HG03280 (cell line): Measurements from ENCODE around the gene SERPINB6.
"Not testable (repeated sequence)": the region's sequence is repeated elsewhere in the genome, so short reads cannot be mapped to it uniquely, and the experiment has no call there.

Source experiments
- ATAC-seq: cut with Tn5 transposase; IDR thresholded peaks from one replicate; pipeline ENCODE4 v1.9.1; 2021; ENCODE audit warnings: mild to moderate bottlenecking, moderate library complexity; ENCODE audit not compliant: unreplicated experiment

The SERPINB6 gene

DNA sequence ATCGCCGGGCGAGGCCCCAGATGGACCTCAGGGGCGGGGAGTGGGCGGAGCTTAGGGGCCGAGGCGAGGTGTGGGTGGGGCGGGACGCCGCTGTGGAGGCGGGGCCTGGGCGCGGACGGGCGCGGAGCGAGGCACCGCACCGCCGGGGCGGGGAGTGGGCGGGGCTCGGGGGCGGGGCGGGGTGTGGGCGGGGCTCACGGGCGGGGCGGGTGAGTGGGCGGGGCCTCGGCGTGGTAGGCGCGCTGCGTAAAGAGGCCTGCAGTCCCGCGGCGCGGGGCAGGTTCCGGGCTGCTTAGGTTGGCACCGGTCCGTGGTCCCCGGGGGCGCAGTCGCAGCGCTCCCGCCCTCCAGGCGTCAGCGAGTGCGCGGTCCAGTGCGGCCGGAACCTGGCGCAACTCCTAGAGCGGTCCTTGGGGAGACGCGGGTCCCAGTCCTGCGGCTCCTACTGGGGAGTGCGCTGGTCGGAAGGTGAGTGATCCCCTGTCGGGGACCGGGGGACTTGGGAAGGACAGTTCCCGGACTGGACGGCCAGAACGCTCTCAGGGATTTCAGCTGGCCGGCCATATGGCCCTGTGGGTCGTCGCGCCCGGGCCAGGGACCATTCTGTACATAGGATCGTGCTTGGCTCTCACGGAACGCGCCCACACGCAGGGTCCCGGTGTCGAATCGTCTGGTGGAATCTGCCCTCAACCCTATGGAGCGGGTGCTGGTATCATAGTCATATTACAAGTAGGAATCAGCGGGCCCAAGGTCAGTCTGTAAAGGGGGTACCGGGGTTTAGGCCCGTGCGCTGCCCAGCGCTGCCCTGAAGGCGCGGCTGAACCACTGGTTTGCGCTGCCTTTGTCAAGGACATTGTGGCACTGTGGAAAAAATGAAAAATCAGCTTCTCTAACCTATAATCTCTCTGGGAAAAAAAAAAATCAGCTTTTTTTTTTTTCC is 28.5 kb upstream of the SERPINB6 start, which contains the start of gene NQO2:
NQO2 (plus strand) TSS at position 277 of the 940 bp plus-strand sequence. CDS start 6,659 bp downstream, outside the sequence.
- ATAC-seq, result peak; percentile 72

DNA sequence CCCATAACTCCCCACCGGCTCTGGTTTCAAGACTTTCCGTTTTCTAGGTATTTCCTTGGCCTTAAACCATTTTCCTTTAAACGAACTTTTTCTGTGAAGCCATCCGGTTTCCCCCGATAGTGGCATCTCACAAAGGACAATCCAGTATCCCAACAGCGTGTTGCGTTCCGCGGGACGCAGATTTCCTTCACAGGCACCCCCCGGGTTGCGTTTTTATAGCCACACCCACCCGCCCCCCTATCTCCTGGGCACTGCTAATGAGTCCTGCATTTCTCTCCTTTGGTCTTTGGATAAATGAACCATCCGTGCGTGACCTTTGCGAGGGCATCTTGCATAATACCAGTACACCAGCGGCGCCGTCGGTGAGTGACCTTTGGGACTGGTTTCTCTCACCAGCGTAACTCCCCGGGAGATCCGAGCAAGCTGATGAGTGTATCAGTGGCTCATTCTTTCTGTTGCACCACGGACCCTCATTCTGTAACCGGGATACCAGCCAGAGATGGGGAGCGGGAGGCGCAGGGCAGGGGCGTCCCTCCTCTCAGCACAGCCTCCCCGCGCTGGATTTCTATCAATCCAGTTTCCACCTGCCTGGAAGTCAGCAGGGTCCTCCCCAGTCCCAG is 27.7 kb upstream of the SERPINB6 start:
- peak; percentile 24 for ATAC-seq

DNA sequence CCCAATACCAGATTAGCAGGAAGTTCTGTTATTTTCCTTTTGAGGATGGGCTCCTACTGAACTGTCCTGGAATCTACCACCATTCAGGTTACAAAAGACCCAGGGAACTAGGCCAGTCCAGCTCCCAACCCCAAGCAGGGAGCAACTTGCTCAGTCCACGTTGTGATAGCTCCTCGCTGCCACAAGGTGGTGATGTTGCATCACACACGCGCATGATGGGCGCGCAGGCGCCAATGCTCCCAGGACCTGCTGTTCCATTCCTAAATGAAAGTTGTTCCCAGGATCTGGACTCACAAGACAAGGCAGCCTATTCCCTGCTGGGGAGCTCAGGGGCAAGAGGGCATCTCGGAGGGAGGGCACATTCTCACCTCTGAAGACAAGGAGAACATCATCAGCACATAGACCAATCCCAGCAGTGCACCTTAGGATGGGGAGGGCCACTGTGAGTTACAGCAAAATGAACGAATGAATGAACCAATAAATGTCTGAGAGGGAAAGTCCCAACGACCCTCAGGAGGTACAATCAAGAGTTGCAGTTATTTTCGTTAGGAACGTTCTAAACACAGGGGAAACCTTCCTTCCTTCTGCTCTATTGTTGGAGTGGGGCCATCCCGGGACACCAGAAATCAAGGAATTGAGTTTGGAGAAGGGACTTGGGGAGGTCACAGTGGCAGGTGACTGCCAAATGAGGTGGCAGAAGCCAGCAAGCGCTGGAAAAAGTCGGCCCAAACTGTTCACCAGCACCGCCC is 27.1 kb upstream of the SERPINB6 start:
- ATAC-seq, result not testable (repeated sequence)

GRCh38 chr6:2993755-2994317 is 22.5 kb upstream of the SERPINB6 start:
- ATAC-seq, result no peak

GRCh38 chr6:2992330-2992979 is 21.1 kb upstream of the SERPINB6 start:
- ATAC-seq, result no peak

GRCh38 chr6:2990932-2991506 is 19.7 kb upstream of the SERPINB6 start:
- ATAC-seq, result no peak

DNA sequence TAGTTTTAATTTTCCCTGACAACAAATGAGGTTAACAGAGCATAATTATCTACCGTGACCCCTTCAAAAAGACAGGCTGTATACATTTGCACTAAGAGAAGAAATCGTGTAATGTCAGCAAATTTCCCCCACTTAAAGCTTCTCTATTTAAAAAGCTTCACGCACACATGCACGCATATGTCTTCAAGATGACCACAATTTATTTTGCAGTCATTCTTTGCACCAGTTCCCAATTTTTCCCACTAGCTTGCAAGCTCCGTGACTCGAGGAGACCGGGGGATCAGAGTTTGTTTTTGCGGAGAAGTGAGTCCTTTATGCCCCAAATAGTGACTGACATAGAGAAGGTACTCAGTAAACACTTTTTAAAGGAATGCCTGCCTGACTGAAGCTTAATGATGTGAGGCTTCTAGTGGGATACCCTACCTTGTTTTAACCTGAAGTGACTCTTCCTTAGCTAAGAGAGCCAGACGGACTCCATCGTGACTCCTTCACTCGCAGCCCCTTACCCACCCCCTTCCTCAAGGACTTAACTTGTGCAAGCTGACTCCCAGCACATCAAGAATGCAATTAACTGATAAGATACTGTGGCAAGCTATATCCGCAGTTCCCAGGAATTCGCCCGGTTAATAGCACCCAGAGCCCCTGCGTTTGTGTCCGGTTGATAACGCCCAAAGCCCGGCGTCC is 19.0 kb upstream of the SERPINB6 start:
- ATAC-seq, result no peak

GRCh38 chr6:2989332-2990247 is 18.2 kb upstream of the SERPINB6 start:
- ATAC-seq, result peak; percentile 59

DNA sequence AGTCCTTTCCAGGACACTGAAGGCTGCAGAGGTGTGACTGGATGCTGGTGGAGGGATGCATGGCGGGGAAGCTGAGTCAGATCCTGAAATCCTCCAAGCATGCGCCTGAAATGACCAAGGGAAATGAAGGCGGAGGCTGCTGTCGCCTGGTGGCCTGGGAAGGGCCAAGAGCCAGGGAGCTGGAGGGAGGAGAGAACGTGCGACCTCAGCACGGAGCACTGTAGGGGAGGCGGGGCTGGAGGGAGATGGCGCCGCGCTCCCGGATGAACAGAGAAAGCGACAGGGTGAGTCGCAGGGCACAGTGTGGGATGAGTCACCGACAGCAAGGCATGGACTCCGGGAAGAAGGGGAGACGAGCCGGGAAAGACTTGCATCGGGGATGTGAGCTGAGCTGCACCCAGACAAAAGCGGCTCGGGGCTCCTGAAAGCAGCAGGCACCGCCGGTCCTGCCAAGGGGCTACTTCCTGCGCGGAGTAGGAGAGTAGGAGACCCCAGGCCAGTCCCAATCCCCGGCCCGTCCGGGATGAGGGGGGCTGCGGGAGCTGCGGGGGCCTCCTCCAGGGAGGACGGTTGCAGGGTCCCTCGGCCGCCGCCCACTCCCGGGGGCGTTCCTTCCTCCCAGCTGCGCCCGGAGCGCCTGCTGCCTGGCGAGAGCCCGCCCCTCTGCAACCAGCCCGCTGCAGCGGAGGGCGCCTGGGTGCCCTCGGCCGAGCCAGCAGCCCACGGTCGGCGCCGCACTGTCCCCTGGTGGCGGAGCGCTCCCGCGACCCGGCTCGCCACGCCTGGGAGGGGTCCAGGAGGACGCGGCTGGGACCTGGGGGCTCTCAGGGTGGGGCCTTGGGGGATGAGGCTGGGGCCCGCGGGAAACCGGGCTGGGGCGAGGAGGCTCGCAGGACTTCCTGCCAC is 17.3 kb upstream of the SERPINB6 start:
- peak; percentile 67 for ATAC-seq

GRCh38 chr6:2988094-2988425 is 16.7 kb upstream of the SERPINB6 start:
- no peak for ATAC-seq

GRCh38 chr6:2986722-2987221 is 15.4 kb upstream of the SERPINB6 start:
- no peak for ATAC-seq

DNA sequence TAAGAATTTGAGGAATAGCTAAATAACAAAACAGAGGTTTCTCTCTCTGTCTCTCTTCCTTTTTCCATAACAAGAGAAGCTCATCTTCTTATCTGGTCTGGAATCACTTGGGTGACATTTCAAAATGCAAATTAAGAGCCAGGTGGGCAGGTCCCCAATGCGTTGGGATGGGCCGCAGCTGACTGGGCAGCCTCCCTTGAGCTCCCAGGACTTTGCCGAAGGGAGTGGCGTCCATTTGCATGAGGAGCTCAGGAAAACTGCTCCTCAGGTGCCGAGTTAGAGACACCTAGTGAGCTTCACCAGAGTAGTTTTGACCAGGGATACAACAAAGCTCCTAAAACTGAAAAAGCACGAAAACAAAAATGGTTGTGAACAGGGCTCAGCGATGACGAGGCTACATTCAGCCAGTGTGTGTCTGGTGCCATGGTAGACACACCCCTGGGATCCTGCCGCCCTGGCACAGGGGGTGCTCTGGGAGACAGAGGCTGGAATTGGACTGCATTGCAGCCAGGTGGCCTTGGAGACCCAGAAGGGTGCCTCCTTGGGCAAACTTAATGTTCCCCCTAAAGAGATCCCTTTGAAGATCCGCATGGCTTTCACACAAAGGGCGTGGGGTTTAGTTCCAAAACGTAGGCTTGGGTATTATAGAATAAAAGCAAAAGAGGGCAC is 13.5 kb upstream of the SERPINB6 start:
- no peak for ATAC-seq

DNA sequence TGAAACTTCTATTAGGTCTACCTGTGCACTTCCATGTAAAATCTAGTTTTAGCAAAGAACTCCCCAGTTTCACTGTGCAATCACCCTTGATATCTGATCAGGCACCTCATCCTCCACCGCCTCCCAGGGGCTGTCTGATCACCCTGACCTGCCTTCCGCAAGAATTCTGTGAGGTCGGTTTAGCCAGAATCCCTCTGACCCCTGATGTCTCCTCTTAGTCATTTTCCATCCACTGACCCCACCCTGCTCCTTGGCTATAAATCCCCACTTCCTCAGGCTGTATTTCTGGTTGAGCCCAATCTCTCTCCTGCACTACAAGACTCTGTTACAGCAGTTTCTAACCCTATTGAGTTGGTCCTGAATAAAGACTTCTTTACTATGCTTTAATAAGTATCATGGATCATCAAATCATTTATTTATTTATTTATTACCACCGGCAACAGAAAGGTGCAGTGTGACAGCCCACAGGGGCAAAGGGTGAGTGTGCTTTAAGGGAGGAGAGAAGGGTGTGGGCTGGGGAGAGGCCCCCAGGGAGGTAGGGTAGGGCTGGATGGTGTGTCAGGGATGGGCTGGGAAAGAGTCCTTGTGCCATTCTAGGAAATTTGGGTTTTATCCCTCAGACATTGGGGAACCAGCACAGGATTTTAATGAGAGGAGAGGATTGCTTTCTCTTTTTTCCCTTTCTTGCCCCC is 11.2 kb upstream of the SERPINB6 start:
- ATAC-seq, result no peak

GRCh38 chr6:2980465-2980855 is 9.1 kb upstream of the SERPINB6 start:
- ATAC-seq, result no peak

GRCh38 chr6:2979819-2980464 is 8.6 kb upstream of the SERPINB6 start:
- ATAC-seq, result no peak

DNA sequence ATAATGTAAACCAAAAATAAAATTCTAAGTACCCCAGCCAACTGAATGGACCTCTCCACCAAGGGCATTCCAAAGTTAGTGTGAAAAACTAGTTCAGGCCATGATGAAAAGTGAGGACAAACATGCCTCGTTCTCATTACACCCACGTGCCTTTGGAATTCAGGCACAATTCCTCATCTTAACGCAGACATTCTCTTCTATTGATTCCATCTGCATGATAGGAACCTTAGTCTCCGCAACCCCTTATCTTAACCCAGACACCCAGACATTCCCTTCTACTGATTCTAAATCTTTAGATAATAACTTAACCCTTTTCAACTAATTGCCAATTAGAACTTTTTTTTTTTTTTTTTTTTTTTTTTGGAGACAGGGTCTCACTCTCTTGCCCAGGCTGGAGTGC is 7.6 kb upstream of the SERPINB6 start:
- no peak for ATAC-seq
